HepG2 (cell line): ENCODE measurements around the gene CACNG4. TPM values are rescaled to one million over a fixed set of nuclear protein-coding genes. Genes with fewer than 3 reads are reported as not detected.

Source experiments
- ATAC-seq: fragments of 200-7000 bp; cut with Tn5 transposase; 3 replicates; pipeline ENCODE4 v1.9.1; 2020; ENCODE audit warnings: mild to moderate bottlenecking, moderate library complexity
- BruUV-seq: library from RNA; stranded (reverse); fragments of 400-500 nt; replicated peaks from 2 replicates; lab custom pipeline; 2021; lab: Mats Ljungman, UMichigan
- CTCF ChIA-PET: fragments of 300-600 bp; formaldehyde crosslinking; extraction: SDS; loops from one replicate; lab custom pipeline; 2021; ENCODE audit warnings: low total read pairs, inconsistent platforms, low intra/inter-chr PET ratio; lab: Yijun Ruan, JAX
- POLR2A ChIA-PET: fragments of 350-600 bp; sonication (Branson Sonifier 250); formaldehyde crosslinking; loops from one replicate; lab custom pipeline; 2020; ENCODE audit warnings: antibody characterized with exemption, inconsistent platforms; lab: Yijun Ruan, JAX
- DNase-seq: peaks from one replicate; pipeline ENCODE4 v3.0.0-alpha.2; 2015; ENCODE audit warnings: low spot score
- FAIRE-seq: peaks from 3 replicates; lab custom pipeline; 2011; peaks lifted over from hg19 to GRCh38; lab: Jason Lieb, UNC
- H2AFZ ChIP-seq: one replicate; pipeline ENCODE4 v1.6.1; 2011; ENCODE audit warnings: low read length, inconsistent platforms
- H3K27ac ChIP-seq: fragments of 300-600 bp; 3 replicates; pipeline ENCODE4 v1.8.0; 2011; ENCODE audit warnings: mixed run types, mild to moderate bottlenecking, mixed read lengths, low read length, inconsistent platforms; ENCODE audit not compliant: insufficient read depth; ENCODE audit errors: extremely low read length
- H3K27me3 ChIP-seq, 2 experiments: fragments of 200-600 bp in 1 of 2; 2 replicates in 1 of 2; 3 replicates in 1 of 2; pipeline versions ENCODE4 v1.6.0 to v1.8.0; 2011; ENCODE audit warnings: low read length in 2 of 2, mild to moderate bottlenecking in 2 of 2, moderate library complexity in 2 of 2, inconsistent platforms in 1 of 2; ENCODE audit not compliant: insufficient read depth in 2 of 2, control insufficient read depth in 1 of 2
- H3K36me3 ChIP-seq, 2 experiments: fragments of 200-600 bp in 1 of 2; replicated peaks in 1 of 2; 2 replicates in 1 of 2; 3 replicates in 1 of 2; pipeline versions ENCODE4 v1.5.1 to v1.8.0; 2011; ENCODE audit warnings: low read length in 2 of 2, inconsistent platforms in 1 of 2; ENCODE audit not compliant: insufficient read depth in 2 of 2, control insufficient read depth in 1 of 2
- H3K4me1 ChIP-seq: 2 replicates; pipeline ENCODE4 v1.5.1; 2012; ENCODE audit warnings: low read length, inconsistent platforms; ENCODE audit not compliant: insufficient read depth
- H3K4me2 ChIP-seq: 2 replicates; pipeline ENCODE4 v1.6.0; 2011; ENCODE audit warnings: low read depth, low read length, inconsistent platforms
- H3K4me3 ChIP-seq, 3 experiments: fragments of 200-600 bp in 1 of 3; sonication (generic), shearing (Covaris generic) in 1 of 3; replicated peaks in 1 of 3; 2 replicates each; pipeline ENCODE4 v1.5.1; 2011 to 2016; ENCODE audit warnings: low read length in 3 of 3, inconsistent platforms in 2 of 3, low read depth in 2 of 3, mild to moderate bottlenecking in 2 of 3, control low read depth in 1 of 3, mixed read lengths in 1 of 3; ENCODE audit not compliant: insufficient read depth in 1 of 3
- H3K79me2 ChIP-seq: one replicate; pipeline ENCODE4 v1.6.1; 2011; ENCODE audit warnings: low read length, inconsistent platforms; ENCODE audit not compliant: insufficient read depth
- H3K9ac ChIP-seq: 2 replicates; pipeline ENCODE4 v1.6.0; 2011; ENCODE audit warnings: mild to moderate bottlenecking, low read depth, low read length, inconsistent platforms; ENCODE audit not compliant: insufficient read depth
- H3K9me3 ChIP-seq: 2 replicates; pipeline ENCODE4 v1.5.1; 2012; ENCODE audit warnings: mild to moderate bottlenecking, low read length
- H4K20me1 ChIP-seq: 2 replicates; pipeline ENCODE4 v1.6.0; 2011; ENCODE audit warnings: inconsistent platforms, mild to moderate bottlenecking, low read length, moderate library complexity; ENCODE audit not compliant: insufficient read depth
- FOXP4 ChIP-seq: sonication (generic); formaldehyde crosslinking; IDR thresholded peaks from 2 replicates; pipeline ENCODE4 v1.4.0; 2020; ENCODE audit warnings: missing genetic modification reagents
- HOXA3 ChIP-seq: sonication (generic); formaldehyde crosslinking; IDR thresholded peaks from 2 replicates; pipeline ENCODE4 v1.5.0; 2020; ENCODE audit warnings: missing genetic modification reagents
- IRF9 ChIP-seq: sonication (generic); formaldehyde crosslinking; IDR thresholded peaks from 2 replicates; pipeline ENCODE4 v1.8.0; 2022; ENCODE audit warnings: missing genetic modification reagents, mild to moderate bottlenecking, borderline replicate concordance
- POLR2G ChIP-seq: fragments of 200-400 bp; formaldehyde crosslinking; IDR thresholded peaks from 2 replicates; pipeline ENCODE4 v1.6.1; 2018; ENCODE audit warnings: mild to moderate bottlenecking, low read depth, low read length, moderate library complexity
- ZFP82 ChIP-seq: sonication (generic); formaldehyde crosslinking; IDR thresholded peaks from 2 replicates; pipeline ENCODE4 v1.5.1; 2020; ENCODE audit warnings: mild to moderate bottlenecking, missing genetic modification reagents, borderline replicate concordance
- ZNF329 ChIP-seq: sonication (generic); formaldehyde crosslinking; IDR thresholded peaks from 2 replicates; pipeline ENCODE4 v1.9.0; 2021; ENCODE audit warnings: low read depth, mild to moderate bottlenecking, missing genetic modification reagents
- ZNF350 ChIP-seq: sonication (generic); formaldehyde crosslinking; IDR thresholded peaks from 2 replicates; pipeline ENCODE4 v1.4.0; 2020; ENCODE audit warnings: mild to moderate bottlenecking, low read depth, missing genetic modification reagents, borderline replicate concordance
- ZNF547 ChIP-seq: sonication (generic); formaldehyde crosslinking; IDR thresholded peaks from 2 replicates; pipeline ENCODE4 v1.5.1; 2020; ENCODE audit warnings: mild to moderate bottlenecking, missing genetic modification reagents
- ZNF639 ChIP-seq: conservative IDR thresholded peaks from 2 replicates; pipeline ENCODE4 v1.6.1; 2018; ENCODE audit warnings: missing genetic modification reagents
- ZNF740 ChIP-seq: sonication (generic); formaldehyde crosslinking; IDR thresholded peaks from 2 replicates; pipeline ENCODE4 v1.4.0; 2020; ENCODE audit warnings: missing genetic modification reagents
- ZNF781 ChIP-seq: sonication (generic); formaldehyde crosslinking; IDR thresholded peaks from 2 replicates; pipeline ENCODE4 v1.5.1; 2020; ENCODE audit warnings: borderline replicate concordance, mild to moderate bottlenecking, missing genetic modification reagents; ENCODE audit errors: not compliant biosample characterization
- WGBS: methylation state at CpG from one replicate; pipeline ENCODE4 v1.1.6; 2017; ENCODE audit warnings: low lambda C conversion rate; 5-methylcytosine and 5-hydroxymethylcytosine counted together
- in situ Hi-C: cut with HindIII; loops from 2 replicates; pipeline ENCODE4 v1.10.0; 2017; ENCODE audit warnings: low pct_unique_long_range_greater_than_20kb; ENCODE audit not compliant: extremely low pct_ligation_motif_present
- intact Hi-C: fragments of 100-400 bp; cut with micrococcal nuclease; formaldehyde crosslinking; loops from one replicate; pipeline ENCODE4 v1.10.0; 2022; ENCODE audit not compliant: unreplicated experiment
- polyA plus RNA-seq, 8 experiments: library from polyadenylated mRNA; depleted of rRNA in 3 of 8; stranded (reverse) in 7 of 8; unstranded in 1 of 8; fragments of >200 nt; fragmentation: Illumina TruSeq in 4 of 8; extraction: Trizol in 4 of 8; gene quantifications; 2 replicates each; pipeline versions ENCODE4 v1.2.1 to v1.2.3, GENCODE V29; 2011 to 2016; ENCODE audit warnings: low read depth in 4 of 8, missing spikeins in 1 of 8, mixed read lengths in 1 of 8; ENCODE audit not compliant: insufficient read depth in 1 of 8
- total RNA-seq, 5 experiments: library from RNA; depleted of rRNA; stranded (reverse); fragments of >200 nt; fragmentation: Illumina TruSeq; extraction: Trizol; gene quantifications; 2 replicates each; pipeline ENCODE4 v1.2.3, GENCODE V29; 2016; ENCODE audit warnings: low read depth in 1 of 5

The CACNG4 gene
- total and polyA plus RNA-seq, 2 of the 13 experiments (the other 11 are each of a cell fraction or from before 2014, with no cell fraction given) = 0.09 TPM

DNA sequence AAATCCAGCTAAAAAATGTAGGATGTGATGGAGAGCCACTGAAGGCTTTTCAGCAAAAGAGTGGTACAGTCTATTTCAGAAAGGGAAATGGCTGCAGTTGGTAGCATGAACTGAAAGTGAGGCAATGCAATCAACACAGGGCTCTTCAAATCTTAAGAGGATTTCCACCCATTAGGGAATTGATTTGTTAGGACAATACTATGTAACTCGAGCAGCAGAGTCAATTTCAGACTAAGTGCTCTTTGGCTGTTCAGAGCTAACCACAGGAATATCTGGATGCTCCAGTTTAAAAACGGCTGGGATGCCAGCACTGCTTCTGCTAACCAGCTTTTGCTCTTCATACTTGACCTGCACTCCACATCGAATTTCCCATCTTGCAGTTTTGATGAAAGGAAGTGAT, 104.5 kb downstream of the CACNG4 start:
- H3K27me3 ChIP-seq = no peaks in the 10 kb centered on the region
- no peaks in the 10 kb centered on the region for H3K9me3 ChIP-seq
- no peak overlapping the region for H3K9ac ChIP-seq
- intact Hi-C loops (no loop called here), in situ Hi-C loops (no loop called here)
- H3K79me2 ChIP-seq = no peaks in the 10 kb centered on the region
- ChIA-PET POLR2A (no interaction called here), CTCF (no interaction called here)
- 86% methylated on average over 3 of the region's 3 CpGs for WGBS
- no peaks in the 10 kb centered on the region for H4K20me1 ChIP-seq
- DNase-seq (no peak), ATAC-seq (no peak; the same call in 2 of the 3 replicates), FAIRE-seq (no peak)
- no TSS peak for BruUV-seq
- H3K36me3 ChIP-seq = peaks cover 4% of the 10 kb centered on the region in 2 experiments; a peak in 3 of 5 replicates
- H3K4me3 ChIP-seq = no peak overlapping the region
- H3K4me1 ChIP-seq = peaks cover under 1% of the 10 kb centered on the region; the same call in 1 of the 2 replicates
- no peak overlapping the region for H2AFZ ChIP-seq
- TF ChIP-seq POLR2G (peak; percentile 3; the same call in 1 of the 2 replicates), ZNF350 (CRISPR knock-in tag) (no peak)
- no peak overlapping the region for H3K27ac ChIP-seq
- H3K4me2 ChIP-seq = no peak overlapping the region

GRCh38 chr17:67069603-67070136, 105.2 kb downstream of the CACNG4 start:
- ATAC-seq (no peak), DNase-seq (no peak), FAIRE-seq (no peak)
- Histone ChIP-seq H3K9ac (no peak overlapping the region), H3K4me2 (no peak overlapping the region), H3K4me1 (peaks cover 7% of the 10 kb centered on the region), H3K4me3 (no peak overlapping the region), H3K27ac (no peak overlapping the region), H3K27me3 (no peaks in the 10 kb centered on the region), H3K36me3 (peaks cover 4% of the 10 kb centered on the region in 2 experiments; a peak in 4 of 5 replicates), H3K79me2 (no peaks in the 10 kb centered on the region), H2AFZ (no peak overlapping the region), H3K9me3 (no peaks in the 10 kb centered on the region), H4K20me1 (no peaks in the 10 kb centered on the region)
- CTCF ChIA-PET = no interaction called here
- 98% methylated on average over 5 of the region's 5 CpGs for WGBS
- POLR2A ChIA-PET = no interaction called here
- intact Hi-C loops (no loop called here), in situ Hi-C loops (no loop called here)
- BruUV-seq = no TSS peak
- no peak for TF ChIP-seq IRF9 (CRISPR knock-in tag)
- no peak for TF ChIP-seq ZNF329 (CRISPR knock-in tag)
- no peak for TF ChIP-seq ZFP82
- no peak for TF ChIP-seq ZNF781
- no peak for TF ChIP-seq ZNF740
- no peak for TF ChIP-seq FOXP4 (CRISPR knock-in tag)
- no peak for TF ChIP-seq ZNF639 (CRISPR knock-in tag)
- TF ChIP-seq ZNF547 (CRISPR knock-in tag) = no peak
- no peak for TF ChIP-seq HOXA3 (CRISPR knock-in tag)
